ENCODE data around the gene ANKMY1.

ANKMY1 gene

GRCh38 chr2:240560084-240560479, 2.3 kb upstream of the ANKMY1 start, which contains the start of gene DUSP28 (continued):
- TF ChIP-seq, protein P1, sequence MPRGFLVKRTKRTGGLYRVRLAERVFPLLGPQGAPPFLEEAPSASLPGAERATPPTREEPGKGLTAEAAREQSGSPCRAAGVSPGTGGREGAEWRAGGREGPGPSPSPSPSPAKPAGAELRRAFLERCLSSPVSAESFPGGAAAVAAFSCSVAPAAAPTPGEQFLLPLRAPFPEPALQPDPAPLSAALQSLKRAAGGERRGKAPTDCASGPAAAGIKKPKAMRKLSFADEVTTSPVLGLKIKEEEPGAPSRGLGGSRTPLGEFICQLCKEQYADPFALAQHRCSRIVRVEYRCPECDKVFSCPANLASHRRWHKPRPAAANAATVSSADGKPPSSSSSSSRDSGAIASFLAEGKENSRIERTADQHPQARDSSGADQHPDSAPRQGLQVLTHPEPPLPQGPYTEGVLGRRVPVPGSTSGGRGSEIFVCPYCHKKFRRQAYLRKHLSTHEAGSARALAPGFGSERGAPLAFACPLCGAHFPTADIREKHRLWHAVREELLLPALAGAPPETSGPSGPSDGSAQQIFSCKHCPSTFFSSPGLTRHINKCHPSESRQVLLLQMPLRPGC (tag by site-specific recombination; IDR thresholded peaks at IDR 0.05) = no peak
- TF ChIP-seq ZNF266 (tag by site-specific recombination; IDR thresholded peaks at IDR 0.05; ENCODE audit: low read depth) (no peak), ZSCAN23 (tag by site-specific recombination; IDR thresholded peaks at IDR 0.05) (no peak), HOXC10 (CRISPR knock-in tag; IDR thresholded peaks at IDR 0.05) (no peak)
- TF ChIP-seq, protein P2, sequence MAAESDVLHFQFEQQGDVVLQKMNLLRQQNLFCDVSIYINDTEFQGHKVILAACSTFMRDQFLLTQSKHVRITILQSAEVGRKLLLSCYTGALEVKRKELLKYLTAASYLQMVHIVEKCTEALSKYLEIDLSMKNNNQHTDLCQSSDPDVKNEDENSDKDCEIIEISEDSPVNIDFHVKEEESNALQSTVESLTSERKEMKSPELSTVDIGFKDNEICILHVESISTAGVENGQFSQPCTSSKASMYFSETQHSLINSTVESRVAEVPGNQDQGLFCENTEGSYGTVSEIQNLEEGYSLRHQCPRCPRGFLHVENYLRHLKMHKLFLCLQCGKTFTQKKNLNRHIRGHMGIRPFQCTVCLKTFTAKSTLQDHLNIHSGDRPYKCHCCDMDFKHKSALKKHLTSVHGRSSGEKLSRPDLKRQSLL (tag by site-specific recombination; IDR thresholded peaks at IDR 0.05) = no peak

- ChIA-PET POLR2A (no interaction called here), CTCF (interaction anchor here (0.9 kb wide), 1 partner anchor 45 kb away, joined by 4 read pairs; no protein-coding TSS in a partner anchor)
- no peak overlapping the region for H3K4me3 ChIP-seq (ENCODE audit: low read depth, low read length)
- H3K27ac ChIP-seq (ENCODE audit: extremely low read depth, low read depth, low read length) = no peak overlapping the region
- no peaks in the 10 kb centered on the region for H3K9me3 ChIP-seq (ENCODE audit: control insufficient read depth, insufficient read depth, low read depth, low read length)
- H3K36me3 ChIP-seq (ENCODE audit: control insufficient read depth in 2 of 2, insufficient read depth in 1 of 2, low read length in 2 of 2) = peaks cover 0 to 33% of the 10 kb centered on the region in 2 experiments; a peak in 1 of 3 replicates
- H3K4me1 ChIP-seq (ENCODE audit: control insufficient read depth, insufficient read depth, low read length) = peaks cover 5% of the 10 kb centered on the region
- TF ChIP-seq HIC1 (tag by site-specific recombination; IDR thresholded peaks at IDR 0.05) (no peak), ZSCAN18 (tag by site-specific recombination; IDR thresholded peaks at IDR 0.05) (no peak), ZNF610 (tag by site-specific recombination; IDR thresholded peaks at IDR 0.05; ENCODE audit: borderline replicate concordance) (no peak), ZNF707 (tag by site-specific recombination; IDR thresholded peaks at IDR 0.05) (no peak), ZNF133 (tag by site-specific recombination; IDR thresholded peaks at IDR 0.05) (no peak), ZNF112 (tag by site-specific recombination; IDR thresholded peaks at IDR 0.05) (no peak), ZNF138 (tag by site-specific recombination; IDR thresholded peaks at IDR 0.05; ENCODE audit: borderline replicate concordance) (no peak), ZSCAN30 (tag by site-specific recombination; IDR thresholded peaks at IDR 0.05) (no peak), ZNF518A (tag by site-specific recombination; conservative IDR thresholded peaks at IDR 0.05; ENCODE audit: low read depth) (no peak), ZXDB (tag by site-specific recombination; IDR thresholded peaks at IDR 0.05) (no peak), CTCF (tag by site-specific recombination; IDR thresholded peaks at IDR 0.05) (no peak), ZNF292 (tag by site-specific recombination; IDR thresholded peaks at IDR 0.05; ENCODE audit: borderline replicate concordance, low read depth) (no peak), ZIC2 (tag by site-specific recombination; IDR thresholded peaks at IDR 0.05) (no peak), ZNF514 (tag by site-specific recombination; IDR thresholded peaks at IDR 0.05) (no peak), MEIS1 (CRISPR knock-in tag; IDR thresholded peaks at IDR 0.05; ENCODE audit: borderline replicate concordance) (no peak), ZNF747 (tag by site-specific recombination; IDR thresholded peaks at IDR 0.05) (no peak)
- TF ChIP-seq, protein P3, sequence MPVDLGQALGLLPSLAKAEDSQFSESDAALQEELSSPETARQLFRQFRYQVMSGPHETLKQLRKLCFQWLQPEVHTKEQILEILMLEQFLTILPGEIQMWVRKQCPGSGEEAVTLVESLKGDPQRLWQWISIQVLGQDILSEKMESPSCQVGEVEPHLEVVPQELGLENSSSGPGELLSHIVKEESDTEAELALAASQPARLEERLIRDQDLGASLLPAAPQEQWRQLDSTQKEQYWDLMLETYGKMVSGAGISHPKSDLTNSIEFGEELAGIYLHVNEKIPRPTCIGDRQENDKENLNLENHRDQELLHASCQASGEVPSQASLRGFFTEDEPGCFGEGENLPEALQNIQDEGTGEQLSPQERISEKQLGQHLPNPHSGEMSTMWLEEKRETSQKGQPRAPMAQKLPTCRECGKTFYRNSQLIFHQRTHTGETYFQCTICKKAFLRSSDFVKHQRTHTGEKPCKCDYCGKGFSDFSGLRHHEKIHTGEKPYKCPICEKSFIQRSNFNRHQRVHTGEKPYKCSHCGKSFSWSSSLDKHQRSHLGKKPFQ (tag by site-specific recombination; IDR thresholded peaks at IDR 0.05) = no peak
These were observed 1.5 kb upstream of the ANKMY1 start for GRCh38 chr2:240559286-240559685.

All from HEK293 (cell line).